NOMO-1 treated with dmso at 0.1 percent for 144 hours (cell line): ENCODE measurements around the gene CD52.

Experiments used
- DNase-seq: peaks from one replicate; lab custom pipeline; 2025; ENCODE audit not compliant: unreplicated experiment; lab: John Stamatoyannopoulos, UW

CD52 gene

DNA sequence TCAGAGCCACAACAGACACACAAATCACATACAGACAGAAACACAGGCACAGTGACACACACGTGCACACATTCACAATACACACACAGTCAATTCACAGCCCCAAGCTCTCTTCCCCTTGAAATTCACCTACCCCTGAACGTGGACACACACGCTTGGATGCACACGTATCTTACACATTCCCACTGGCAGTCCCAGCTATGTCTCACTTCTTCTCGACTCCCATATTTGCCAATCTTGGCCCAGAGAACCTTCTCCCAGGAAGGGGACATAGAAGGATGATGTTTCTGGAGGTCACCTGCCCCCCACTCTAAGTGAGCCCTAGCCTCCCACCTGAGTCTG, 34.6 kb downstream of the CD52 start:
- no peak for DNase-seq

DNA sequence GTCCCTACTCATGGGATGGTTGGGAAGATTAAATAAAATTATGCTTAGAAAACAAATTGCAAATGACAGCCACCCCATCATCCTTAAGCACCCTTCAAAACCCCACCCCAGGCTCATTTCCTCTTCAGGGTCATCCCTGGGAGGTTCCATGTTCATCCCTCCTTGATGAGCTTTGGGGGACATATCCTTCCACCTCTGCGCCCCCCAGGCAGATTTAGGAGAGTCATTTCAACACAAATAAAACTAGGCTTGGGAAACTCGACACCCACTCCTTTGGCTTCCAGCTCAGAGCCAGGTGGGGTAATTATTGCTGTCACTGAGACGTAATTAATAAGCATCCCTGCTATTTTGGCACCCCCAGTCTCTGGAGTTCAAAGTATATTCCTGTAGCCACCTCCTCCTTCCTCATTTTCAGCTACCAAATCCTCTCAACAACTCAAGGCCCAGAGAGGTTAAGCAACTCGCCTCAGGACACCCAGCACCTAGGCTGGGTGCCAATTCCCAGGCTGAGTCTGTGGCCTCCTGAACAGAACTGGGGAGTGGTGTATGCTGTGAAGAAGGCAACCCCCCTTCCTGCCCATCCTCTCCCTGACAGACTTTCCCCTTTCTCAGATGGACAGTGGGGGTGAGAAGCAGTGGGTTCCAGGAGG, 35.6 kb downstream of the CD52 start:
- no peak for DNase-seq

- no peak for DNase-seq
These were observed 36.4 kb downstream of the CD52 start, which contains the start of gene CRYBG2 for GRCh38 chr1:26353976-26354820. CRYBG2 (minus strand) TSS chr1:26354130; CDS start chr1:26346657, 7,473 bp downstream.

GRCh38 chr1:26354972-26355371, 37.2 kb downstream of the CD52 start:
- DNase-seq: no peak

DNA sequence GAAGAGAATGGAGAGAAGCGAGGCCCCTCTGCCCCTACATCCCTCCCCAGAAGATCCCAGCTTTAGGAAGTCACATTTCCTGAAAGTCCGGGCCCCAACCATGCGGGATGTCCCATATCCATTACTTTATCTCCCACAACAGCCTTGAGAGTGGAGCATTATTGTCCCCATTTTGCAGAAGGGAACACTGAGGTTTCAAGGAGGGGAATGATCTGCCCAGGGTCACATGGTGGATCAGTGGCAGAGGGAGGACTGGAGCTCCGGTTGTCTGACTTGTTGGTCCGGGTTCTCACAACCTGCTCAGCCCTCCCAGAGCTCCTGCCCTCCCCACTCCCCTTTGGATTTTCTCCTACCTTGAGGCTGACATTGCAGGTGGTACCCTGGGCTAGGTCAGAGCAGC, 38.3 kb downstream of the CD52 start:
- DNase-seq: no peak

GRCh38 chr1:26357121-26357602, 39.4 kb downstream of the CD52 start:
- DNase-seq: no peak

GRCh38 chr1:26358411-26359384, 40.9 kb downstream of the CD52 start:
- DNase-seq: peak; percentile 47

GRCh38 chr1:26359981-26360806, 42.4 kb downstream of the CD52 start:
- no peak for DNase-seq

GRCh38 chr1:26360807-26361604, 43.2 kb downstream of the CD52 start:
- DNase-seq: no peak

DNA sequence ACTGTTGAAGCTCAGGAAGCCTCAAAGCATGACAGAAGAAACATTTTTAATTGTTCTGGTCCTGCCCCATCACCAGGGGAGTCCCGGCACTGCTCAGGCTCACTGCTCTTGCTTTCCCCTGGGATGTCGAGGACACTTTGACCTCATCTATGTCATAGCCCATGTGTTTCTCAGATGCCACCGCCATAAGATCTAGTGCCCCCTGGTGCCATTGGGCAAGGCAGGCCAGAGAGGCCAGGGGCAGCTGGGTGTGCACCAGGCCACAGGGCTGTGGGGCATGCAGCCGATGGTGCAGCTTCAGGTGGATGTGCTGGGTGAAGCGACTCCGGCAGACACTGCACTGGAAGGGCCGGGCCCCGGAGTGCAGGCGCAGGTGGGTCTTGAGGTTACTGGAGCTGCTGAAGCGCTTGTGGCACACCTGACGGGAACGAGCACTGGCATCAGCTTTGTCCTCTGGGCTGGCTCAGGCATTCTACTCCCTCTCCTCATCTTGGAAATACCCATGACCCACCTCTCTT, 43.9 kb downstream of the CD52 start:
- DNase-seq: no peak

DNA sequence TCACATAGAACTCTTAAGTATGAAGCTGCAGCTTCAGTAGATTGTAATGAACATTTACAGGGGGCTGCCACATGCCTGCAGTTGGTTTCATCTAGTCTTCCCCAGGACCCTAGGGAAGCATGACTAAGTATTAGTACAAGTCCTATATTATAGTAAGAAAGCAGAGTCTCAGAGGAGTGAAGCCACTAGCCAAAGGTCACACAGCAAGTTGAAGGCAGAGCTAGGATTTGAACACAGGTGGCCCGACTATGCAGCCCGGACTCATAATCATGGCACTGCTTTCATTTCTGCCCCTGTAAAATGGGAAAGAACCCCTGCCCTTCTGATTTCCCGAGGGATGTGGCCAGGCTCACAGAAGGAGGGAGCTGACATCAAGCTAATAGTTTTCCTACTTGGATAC, 44.6 kb downstream of the CD52 start:
- no peak for DNase-seq

DNA sequence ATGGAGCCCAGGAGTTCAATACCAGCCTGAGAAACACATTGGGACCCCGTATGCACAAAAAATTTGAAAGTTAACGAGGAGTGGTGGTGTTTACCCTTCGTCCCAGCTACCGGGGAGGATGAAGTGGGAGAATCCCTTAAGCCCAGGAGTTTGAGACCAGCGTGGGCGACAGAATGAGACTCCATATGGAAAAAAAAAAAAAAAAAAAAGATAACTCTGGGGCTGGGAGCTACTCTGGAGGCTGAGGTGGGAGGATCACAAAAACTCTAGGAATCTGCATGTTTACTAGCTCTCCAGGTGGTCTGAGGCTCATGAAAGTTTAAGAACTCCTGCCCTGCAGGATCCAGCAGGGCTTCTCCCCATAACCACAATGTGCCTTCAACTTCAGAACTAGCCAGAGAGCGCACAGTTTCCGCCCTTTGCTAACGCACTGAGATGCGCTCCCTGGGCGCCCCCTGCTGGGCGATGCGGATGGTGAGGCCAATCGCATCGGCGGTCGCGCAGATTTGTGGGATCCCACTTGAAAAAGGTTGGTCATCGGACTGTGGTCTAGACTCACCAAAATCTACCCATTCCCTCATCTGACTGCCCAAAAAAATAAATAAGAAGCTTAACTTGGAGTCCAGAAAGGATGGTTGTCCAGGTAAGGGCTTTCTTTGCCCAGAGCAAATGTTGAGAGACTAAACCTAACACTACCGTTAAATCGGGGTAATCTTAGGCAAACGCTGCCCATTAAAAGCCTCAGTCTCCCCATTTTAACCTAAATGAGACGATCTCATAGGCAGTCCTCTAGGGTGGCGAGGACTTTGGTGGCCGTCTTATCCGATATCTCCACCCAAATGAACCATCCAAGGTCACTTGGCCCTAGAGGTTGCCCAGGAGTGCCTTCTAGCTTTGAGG, 46.0 kb downstream of the CD52 start:
- peak; percentile 62 for DNase-seq

DNA sequence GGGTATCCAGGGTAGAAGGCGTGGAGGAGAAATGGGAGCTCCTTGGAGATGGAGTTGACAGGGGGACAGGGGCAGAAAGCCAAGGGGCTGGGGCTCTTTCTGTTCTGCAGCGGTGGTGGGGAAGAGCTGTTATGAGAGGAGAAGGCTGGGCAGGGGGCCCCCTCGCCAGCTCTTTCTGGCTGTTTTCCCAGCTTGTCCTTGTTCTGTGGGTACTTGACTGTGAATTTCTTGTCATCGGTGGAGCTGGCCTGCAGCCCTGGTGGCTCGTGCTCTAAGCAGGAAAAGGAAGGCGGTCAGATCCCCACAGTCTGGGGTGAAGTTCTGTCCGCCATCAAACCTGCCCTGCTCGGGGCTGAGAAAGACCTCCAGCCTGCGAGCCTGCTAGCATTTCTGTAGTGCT, 47.2 kb downstream of the CD52 start:
- DNase-seq: no peak

DNA sequence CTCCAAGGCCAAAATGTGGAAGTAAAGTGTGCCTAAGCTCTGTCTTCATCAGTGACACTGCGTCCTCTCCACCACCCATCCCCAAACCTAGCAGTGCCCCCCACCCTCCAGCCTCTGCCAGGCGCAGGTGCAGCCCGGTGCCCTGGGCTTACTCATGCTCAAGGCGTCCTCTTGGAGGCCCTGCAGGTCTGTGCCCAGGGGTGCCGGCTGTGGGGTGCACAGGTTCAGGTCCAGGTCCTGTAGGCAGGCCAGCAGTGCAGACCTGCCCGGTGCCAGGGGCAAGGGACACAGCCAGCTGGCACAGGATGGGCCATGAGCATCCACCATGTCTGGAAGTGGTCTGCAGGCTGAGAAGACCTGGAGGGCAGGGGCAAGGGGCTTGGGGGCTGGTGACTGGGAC, 49.7 kb downstream of the CD52 start:
- no peak for DNase-seq

DNA sequence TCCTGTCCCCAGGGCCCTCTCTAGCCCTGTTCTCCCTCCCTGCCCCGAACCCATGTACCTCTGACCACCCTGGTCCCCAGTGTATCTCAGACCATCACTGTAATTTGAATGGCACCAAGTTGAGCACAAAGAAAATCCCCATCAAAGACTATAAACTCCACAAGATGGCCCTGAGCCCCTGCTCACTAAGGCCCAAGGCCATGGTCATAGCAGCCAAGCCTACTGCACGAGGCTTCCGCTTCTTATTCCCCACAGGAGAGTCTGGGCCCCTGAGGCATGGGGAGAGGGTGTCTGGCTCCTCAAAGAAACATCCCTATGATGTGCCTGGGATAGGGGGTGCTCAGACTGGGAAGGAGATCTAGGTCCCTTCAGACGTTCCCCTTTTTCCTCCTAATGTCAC, 50.2 kb downstream of the CD52 start:
- DNase-seq: no peak

- no peak for DNase-seq
These were observed 50.7 kb downstream of the CD52 start for GRCh38 chr1:26368486-26368885.
